Measurements from ENCODE around the gene CNTN4. TPM values are rescaled to one million over a fixed set of nuclear protein-coding genes. Genes with fewer than 3 reads are reported as not detected.

Gene CNTN4
- total and polyA plus RNA-seq, 2 experiments from 2014 or later: 0.91 to 4.0 TPM

- no peaks in the 10 kb centered on the region for H3K36me3 ChIP-seq (ENCODE audit: insufficient read depth)
- H4K20me1 ChIP-seq (replicated peaks; ENCODE audit: insufficient read depth): no peaks in the 10 kb centered on the region
- H3F3A ChIP-seq (replicated peaks; ENCODE audit: low read depth): no peaks in the 10 kb centered on the region
- no peak overlapping the region for H3K27ac ChIP-seq (ENCODE audit: low read depth)
- no peaks in the 10 kb centered on the region for H3K4me1 Mint-ChIP-seq
- 0 out of 2 replicates have a peak, but pooled peaks cover 7% of the 10 kb centered on the region for H3K9me2 ChIP-seq (ENCODE audit: insufficient read depth)
- H3K4me2 ChIP-seq: no peak overlapping the region
- H3K27ac Mint-ChIP-seq: no peak overlapping the region
- DNase-seq (ENCODE audit: low spot score): no peak
- no peak overlapping the region for H2AFZ ChIP-seq
- ATAC-seq: no peak
- peaks cover 2% of the 10 kb centered on the region for H3K27me3 Mint-ChIP-seq (ENCODE audit: insufficient read depth, low read depth, poor library complexity)
- H3K4me1 ChIP-seq (ENCODE audit: insufficient read depth): peaks cover 10% of the 10 kb centered on the region; the same call in 1 of the 2 replicates
- no peak for TF ChIP-seq CTCF (conservative IDR thresholded peaks at IDR 0.05; ENCODE audit: low read depth in 2 of 2)
- no peak for TF ChIP-seq ZNF114 (CRISPR knock-in tag; IDR thresholded peaks at IDR 0.05)
- TF ChIP-seq EZH2phosphoT487 (IDR thresholded peaks at IDR 0.05; ENCODE audit: unreplicated experiment): no peak
- TF ChIP-seq, protein P1, sequence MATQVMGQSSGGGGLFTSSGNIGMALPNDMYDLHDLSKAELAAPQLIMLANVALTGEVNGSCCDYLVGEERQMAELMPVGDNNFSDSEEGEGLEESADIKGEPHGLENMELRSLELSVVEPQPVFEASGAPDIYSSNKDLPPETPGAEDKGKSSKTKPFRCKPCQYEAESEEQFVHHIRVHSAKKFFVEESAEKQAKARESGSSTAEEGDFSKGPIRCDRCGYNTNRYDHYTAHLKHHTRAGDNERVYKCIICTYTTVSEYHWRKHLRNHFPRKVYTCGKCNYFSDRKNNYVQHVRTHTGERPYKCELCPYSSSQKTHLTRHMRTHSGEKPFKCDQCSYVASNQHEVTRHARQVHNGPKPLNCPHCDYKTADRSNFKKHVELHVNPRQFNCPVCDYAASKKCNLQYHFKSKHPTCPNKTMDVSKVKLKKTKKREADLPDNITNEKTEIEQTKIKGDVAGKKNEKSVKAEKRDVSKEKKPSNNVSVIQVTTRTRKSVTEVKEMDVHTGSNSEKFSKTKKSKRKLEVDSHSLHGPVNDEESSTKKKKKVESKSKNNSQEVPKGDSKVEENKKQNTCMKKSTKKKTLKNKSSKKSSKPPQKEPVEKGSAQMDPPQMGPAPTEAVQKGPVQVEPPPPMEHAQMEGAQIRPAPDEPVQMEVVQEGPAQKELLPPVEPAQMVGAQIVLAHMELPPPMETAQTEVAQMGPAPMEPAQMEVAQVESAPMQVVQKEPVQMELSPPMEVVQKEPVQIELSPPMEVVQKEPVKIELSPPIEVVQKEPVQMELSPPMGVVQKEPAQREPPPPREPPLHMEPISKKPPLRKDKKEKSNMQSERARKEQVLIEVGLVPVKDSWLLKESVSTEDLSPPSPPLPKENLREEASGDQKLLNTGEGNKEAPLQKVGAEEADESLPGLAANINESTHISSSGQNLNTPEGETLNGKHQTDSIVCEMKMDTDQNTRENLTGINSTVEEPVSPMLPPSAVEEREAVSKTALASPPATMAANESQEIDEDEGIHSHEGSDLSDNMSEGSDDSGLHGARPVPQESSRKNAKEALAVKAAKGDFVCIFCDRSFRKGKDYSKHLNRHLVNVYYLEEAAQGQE (IDR thresholded peaks at IDR 0.05; ENCODE audit: unreplicated experiment): no peak
- TF ChIP-seq CREB1 (CRISPR knock-in tag; IDR thresholded peaks at IDR 0.05; ENCODE audit: low read depth): no peak
- TF ChIP-seq, protein P2, sequence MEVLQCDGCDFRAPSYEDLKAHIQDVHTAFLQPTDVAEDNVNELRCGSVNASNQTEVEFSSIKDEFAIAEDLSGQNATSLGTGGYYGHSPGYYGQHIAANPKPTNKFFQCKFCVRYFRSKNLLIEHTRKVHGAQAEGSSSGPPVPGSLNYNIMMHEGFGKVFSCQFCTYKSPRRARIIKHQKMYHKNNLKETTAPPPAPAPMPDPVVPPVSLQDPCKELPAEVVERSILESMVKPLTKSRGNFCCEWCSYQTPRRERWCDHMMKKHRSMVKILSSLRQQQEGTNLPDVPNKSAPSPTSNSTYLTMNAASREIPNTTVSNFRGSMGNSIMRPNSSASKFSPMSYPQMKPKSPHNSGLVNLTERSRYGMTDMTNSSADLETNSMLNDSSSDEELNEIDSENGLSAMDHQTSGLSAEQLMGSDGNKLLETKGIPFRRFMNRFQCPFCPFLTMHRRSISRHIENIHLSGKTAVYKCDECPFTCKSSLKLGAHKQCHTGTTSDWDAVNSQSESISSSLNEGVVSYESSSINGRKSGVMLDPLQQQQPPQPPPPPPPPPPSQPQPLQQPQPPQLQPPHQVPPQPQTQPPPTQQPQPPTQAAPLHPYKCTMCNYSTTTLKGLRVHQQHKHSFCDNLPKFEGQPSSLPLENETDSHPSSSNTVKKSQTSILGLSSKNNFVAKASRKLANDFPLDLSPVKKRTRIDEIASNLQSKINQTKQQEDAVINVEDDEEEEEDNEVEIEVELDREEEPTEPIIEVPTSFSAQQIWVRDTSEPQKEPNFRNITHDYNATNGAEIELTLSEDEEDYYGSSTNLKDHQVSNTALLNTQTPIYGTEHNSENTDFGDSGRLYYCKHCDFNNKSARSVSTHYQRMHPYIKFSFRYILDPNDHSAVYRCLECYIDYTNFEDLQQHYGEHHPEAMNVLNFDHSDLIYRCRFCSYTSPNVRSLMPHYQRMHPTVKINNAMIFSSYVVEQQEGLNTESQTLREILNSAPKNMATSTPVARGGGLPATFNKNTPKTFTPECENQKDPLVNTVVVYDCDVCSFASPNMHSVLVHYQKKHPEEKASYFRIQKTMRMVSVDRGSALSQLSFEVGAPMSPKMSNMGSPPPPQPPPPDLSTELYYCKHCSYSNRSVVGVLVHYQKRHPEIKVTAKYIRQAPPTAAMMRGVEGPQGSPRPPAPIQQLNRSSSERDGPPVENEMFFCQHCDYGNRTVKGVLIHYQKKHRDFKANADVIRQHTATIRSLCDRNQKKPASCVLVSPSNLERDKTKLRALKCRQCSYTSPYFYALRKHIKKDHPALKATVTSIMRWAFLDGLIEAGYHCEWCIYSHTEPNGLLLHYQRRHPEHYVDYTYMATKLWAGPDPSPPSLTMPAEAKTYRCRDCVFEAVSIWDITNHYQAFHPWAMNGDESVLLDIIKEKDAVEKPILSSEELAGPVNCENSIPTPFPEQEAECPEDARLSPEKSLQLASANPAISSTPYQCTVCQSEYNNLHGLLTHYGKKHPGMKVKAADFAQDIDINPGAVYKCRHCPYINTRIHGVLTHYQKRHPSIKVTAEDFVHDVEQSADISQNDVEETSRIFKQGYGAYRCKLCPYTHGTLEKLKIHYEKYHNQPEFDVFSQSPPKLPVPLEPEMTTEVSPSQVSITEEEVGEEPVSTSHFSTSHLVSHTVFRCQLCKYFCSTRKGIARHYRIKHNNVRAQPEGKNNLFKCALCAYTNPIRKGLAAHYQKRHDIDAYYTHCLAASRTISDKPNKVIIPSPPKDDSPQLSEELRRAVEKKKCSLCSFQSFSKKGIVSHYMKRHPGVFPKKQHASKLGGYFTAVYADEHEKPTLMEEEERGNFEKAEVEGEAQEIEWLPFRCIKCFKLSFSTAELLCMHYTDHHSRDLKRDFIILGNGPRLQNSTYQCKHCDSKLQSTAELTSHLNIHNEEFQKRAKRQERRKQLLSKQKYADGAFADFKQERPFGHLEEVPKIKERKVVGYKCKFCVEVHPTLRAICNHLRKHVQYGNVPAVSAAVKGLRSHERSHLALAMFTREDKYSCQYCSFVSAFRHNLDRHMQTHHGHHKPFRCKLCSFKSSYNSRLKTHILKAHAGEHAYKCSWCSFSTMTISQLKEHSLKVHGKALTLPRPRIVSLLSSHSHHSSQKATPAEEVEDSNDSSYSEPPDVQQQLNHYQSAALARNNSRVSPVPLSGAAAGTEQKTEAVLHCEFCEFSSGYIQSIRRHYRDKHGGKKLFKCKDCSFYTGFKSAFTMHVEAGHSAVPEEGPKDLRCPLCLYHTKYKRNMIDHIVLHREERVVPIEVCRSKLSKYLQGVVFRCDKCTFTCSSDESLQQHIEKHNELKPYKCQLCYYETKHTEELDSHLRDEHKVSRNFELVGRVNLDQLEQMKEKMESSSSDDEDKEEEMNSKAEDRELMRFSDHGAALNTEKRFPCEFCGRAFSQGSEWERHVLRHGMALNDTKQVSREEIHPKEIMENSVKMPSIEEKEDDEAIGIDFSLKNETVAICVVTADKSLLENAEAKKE (CRISPR knock-in tag; IDR thresholded peaks at IDR 0.05): no peak
- no peak for TF ChIP-seq EZH2 (IDR thresholded peaks at IDR 0.05; ENCODE audit: low read depth, unreplicated experiment)
- TF ChIP-seq JUNB (IDR thresholded peaks at IDR 0.05; ENCODE audit: unreplicated experiment): no peak
- no peak for TF ChIP-seq POLR2AphosphoS5 (IDR thresholded peaks at IDR 0.05; ENCODE audit: low read depth)
- TF ChIP-seq ETS1 (IDR thresholded peaks at IDR 0.05): no peak
- TF ChIP-seq NANOG (IDR thresholded peaks at IDR 0.05; ENCODE audit: borderline replicate concordance): no peak
- TF ChIP-seq ZNF331 (CRISPR knock-in tag; IDR thresholded peaks at IDR 0.05; ENCODE audit: low read depth): no peak
- TF ChIP-seq STAT1 (IDR thresholded peaks at IDR 0.05; ENCODE audit: unreplicated experiment): no peak
- H3K4me3 Mint-ChIP-seq: no peak overlapping the region
- no peaks in the 10 kb centered on the region for H3K27me3 ChIP-seq (ENCODE audit: insufficient read depth)
- no peak overlapping the region for H3K4me3 ChIP-seq
- H3K79me2 ChIP-seq (replicated peaks; ENCODE audit: insufficient read depth): no peaks in the 10 kb centered on the region
- peaks cover 97% of the 10 kb centered on the region for H3K9me3 Mint-ChIP-seq
- H3K36me3 Mint-ChIP-seq (ENCODE audit: low read depth): peaks cover 20% of the 10 kb centered on the region
Observed at GRCh38 chr3:2870724-2871333, 772.2 kb downstream of the CNTN4 start.

Measured in GM23338 (cell line).